CD4-positive, alpha-beta T cell treated with Interferon gamma for 1 hour (primary cell): ENCODE measurements around the gene CBFA2T3.
"Not testable (repeated sequence)": the region's sequence is repeated elsewhere in the genome, so short reads cannot be mapped to it uniquely, and the experiment has no call there.

Experiments used
- DNase-seq: peaks from one replicate; pipeline ENCODE4 v3.0.0-alpha.2; 2020

CBFA2T3 gene

DNA sequence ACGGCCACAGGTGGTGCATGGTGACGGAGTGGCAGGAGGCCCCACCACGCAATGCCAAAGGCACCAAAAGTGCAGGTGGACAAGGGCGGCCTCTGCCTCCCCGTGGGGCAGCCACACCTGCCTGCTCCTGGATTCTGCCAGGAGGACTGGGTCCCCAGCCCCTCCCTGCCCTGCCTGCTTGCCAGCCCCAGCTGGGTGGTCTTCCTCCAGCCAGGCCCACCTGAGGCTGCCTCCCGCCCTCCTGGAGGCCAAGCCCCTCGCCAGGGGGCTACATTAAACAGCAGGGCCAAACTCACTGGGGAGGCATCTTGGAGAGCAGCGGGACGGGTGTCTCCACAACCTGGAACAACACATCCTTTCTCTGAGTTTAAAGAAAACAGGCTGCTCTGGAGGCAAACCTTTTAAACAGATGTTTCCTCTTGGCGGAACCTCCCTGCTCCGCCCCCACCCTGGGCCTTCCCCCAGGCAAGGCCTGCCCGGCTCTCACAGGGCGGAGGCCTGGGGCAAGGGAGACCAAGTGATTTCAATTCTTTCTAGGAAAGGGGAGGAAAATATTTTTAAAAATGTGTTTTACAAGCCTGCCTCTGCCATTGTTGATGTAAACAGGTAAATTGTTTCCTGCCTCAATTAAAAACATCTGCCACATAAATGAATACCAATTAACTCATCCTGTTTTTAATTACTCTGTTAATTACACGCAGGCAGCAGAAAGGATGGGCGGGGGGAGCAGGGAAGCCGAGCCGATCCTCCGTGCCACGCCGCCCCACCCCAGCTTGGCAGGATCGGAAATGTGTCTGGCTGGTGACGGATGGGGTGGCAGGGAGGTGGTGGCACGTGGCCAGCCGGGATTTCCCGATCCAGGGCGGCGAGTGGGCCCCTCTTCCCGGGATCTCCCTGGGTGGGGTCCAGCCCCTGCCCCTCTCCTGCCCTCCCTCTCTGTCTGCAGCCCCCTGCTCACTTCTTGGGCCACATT, 56.1 kb downstream of the CBFA2T3 start:
- peak; percentile 39 for DNase-seq

DNA sequence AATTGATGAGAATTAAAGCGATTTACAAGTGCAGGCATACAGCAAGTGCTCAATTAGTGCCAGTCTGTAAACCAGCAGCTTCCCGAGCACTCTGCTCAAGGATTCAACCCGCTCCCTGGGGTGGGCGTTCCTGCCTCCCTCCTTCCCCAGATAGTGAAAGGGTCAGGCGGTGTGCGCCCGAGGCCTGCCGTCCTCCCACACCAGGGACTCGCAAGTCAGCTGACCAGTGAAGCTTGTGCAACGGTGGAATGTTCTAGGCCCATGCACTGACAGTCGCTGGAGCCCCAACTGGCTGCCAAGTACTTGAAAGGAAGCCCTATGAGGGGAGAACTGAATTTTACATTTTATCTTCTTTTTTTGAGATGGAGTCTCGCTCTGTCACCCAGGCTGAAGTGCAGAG, 57.1 kb downstream of the CBFA2T3 start:
- no peak for DNase-seq

DNA sequence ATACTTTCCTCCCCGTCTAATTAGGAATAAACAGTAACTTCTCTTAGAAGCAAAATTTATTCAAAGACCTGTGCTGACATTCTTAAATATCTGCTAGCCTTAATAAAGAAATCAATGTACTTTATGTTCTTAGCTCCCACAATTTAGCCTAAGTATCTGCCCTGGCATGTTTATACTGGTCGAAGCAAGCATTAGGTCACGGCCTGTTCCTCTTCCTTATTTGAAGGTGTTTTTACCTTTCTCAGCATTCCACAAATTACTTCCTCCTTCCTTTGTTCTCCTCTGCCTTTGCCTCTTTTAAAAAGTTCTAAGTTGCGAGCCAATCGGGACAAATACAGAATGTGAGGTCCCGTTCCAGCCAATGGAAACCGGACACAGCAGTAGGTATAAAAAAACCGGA, 58.1 kb downstream of the CBFA2T3 start:
- DNase-seq, result not testable (repeated sequence)

- no peak for DNase-seq
These were observed 58.9 kb downstream of the CBFA2T3 start for GRCh38 chr16:88917915-88918627.

DNA sequence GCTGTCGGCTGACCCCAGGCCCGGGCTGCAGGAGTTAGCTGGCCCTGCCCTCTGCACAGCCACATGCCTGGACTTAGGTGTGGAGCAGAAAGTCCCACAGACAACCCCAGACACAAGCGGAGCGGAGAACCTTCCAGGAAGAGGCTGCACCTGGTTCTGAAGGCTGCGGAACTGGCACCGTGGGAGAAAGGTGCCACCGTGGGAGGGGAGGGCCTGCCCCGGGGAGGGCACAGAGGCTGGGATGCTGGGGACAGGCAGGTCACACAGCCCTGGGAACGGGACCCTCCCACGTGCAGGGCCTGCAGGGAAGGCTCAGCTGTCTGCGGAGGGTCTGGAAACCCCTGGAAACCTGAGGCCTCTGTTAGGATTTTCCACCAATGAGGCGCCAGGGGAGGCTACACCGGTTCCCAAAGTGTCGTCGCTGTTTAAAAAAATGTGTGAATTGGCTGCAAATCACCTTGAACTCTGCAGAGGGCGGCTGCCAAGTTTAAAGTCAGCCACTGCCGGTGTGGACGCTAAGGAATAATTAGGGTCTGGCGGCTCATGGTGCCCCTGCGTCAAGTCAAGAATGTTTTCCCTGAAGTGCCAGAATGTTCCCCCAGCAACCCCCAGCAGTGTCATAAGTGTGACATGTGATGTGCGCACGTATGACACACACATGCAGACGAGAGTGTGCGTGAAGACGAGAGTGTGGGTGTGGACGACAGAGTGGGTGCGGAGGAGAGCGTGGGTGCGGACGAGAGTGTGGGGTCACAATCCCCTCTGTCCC, 59.7 kb downstream of the CBFA2T3 start:
- DNase-seq, result no peak

GRCh38 chr16:88915639-88916327, 61.2 kb downstream of the CBFA2T3 start:
- DNase-seq, result no peak

DNA sequence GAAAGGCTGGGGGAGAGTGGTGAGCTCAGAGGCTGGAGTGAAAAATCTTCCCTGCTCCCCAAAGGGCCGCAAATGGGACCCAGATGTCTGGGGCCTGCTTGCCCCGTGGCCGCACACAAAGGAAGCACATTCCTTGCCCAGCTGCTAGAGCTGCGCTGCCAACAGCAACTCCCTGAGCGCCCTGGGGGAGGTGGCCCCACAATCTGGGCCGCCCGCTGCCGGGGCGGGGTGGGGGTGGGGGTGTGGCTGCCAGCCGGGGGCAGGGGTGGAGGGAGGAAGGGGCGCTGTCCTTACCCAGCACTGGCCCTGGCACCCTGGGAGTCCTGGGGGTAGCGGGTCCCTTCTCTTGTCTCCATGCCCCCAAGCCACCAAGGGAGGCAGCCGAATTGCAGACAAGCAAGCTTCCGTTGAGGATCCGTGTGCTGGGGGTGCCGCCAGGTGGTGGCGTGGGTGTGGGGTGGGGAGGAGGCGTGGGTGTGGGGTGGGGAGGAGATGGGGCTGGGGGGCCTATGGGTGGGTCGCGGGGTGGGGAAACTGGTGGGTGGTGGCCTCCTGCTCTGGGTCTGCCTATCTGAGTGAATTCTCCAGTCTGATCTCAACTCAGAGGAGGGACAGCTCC, 62.1 kb downstream of the CBFA2T3 start:
- DNase-seq, result no peak

DNA sequence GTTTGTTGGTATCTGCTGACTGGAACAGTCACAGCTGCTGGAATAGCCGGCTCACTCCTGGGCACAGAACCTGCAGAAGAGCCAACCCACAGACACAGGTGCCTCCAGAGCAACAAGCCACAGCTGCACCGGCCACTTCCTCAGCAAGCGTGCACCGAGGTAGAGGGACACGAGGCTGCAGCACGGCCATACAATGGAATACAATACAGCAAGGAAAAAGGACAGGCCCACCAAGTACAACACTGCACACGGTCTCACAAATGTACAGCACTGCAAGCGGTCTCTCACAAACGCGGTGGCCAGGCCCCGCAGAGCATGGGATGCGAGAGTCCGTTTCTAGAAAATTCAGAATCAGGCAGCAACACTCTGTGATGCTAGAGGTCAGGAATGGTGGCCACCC, 63.1 kb downstream of the CBFA2T3 start:
- no peak for DNase-seq

DNA sequence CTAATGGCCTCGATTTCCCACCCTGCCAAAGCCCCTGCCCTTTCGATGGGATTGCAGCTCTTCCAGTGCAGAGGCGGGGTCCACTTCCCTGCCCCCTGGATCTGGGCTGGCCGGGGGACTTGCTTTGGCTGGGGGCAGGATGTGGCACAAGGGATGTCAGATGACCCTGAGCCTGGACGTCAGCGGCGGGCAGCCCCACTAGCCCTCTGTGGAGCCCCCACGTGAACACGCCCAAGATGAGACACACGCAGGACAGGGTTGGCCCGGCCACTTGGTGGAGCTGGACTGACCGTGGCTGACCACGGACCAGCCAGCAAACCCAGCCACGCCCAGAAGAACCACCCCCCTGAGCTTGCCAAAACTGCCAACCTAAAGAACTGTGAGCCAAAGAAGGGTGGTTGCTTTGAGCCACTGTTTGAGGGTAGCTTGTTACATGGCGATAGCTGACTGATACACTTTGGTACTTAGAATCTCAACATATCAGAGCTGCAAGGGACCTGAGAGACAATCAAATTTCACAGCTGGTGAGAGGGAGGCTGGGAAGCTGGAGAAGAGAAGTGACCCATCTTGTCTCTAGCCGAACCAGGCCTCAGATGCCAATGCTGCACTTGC, 63.9 kb downstream of the CBFA2T3 start:
- DNase-seq, result no peak

- no peak for DNase-seq
These were observed 64.5 kb downstream of the CBFA2T3 start for GRCh38 chr16:88912556-88912955.

- no peak for DNase-seq
These were observed 65.1 kb downstream of the CBFA2T3 start for GRCh38 chr16:88911946-88912310.

DNA sequence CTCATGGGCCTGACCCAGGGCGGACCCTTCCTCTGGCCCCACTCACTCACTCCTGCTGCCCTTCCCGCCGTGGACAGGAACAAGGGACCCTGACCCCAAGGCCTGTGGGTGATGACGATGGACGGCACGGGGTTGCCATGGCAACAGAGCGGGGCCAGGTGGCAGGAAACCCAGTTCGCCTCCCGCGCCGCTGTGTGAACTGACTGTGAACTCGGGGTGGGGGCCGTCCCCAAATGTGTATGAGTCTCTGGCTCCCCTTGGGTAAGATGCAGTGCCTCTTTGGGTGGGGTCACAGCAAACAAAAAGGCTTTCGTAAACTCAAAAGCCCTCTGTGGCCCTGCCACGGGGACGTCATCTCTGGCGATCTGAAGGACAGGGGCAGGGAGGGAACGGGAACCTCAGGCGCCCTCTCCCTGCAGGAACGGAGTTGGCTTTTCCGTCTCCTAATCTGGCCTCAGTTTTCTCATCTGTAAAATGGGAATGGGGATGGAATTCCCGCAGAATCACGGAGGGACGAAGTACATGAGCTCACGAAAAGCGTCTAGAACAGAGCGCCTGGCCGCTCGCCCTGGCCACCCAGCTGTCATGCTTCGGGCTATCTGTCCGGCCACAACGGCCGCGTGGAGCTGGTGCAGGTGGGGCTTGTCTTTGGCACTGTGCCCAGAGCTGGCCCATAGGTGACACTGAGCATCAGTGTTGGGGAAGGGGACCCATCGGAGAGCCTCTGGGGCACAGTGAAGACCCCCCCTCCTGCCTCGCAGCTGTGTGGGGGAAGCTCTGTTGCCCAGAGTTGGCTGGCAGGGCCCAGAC, 65.7 kb downstream of the CBFA2T3 start:
- DNase-seq, result peak; percentile 25

GRCh38 chr16:88910284-88911135, 66.5 kb downstream of the CBFA2T3 start:
- DNase-seq, result no peak

GRCh38 chr16:88909431-88910210, 67.4 kb downstream of the CBFA2T3 start:
- no peak for DNase-seq

- no peak for DNase-seq
These were observed 68.7 kb downstream of the CBFA2T3 start for GRCh38 chr16:88908307-88908706.

DNA sequence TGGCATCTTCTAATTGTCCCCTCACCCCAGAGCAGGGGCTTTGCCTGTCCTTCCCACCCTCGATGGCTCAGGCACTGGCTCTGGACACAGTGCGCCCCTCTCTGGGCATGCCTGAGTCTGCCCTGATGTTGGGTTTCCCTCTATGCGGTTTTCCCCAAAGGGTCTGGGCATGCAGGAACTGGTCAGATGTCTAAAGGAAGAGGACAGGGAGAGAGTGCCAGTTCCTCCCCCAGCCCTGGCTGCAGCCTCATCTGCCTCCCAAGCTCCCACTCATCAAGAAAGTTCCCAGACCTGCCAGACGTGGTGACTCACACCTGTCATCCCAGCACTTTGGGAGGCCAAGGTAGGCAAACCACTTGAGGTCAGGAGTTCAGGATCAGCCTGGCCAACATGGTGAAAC, 69.2 kb downstream of the CBFA2T3 start:
- no peak for DNase-seq

DNA sequence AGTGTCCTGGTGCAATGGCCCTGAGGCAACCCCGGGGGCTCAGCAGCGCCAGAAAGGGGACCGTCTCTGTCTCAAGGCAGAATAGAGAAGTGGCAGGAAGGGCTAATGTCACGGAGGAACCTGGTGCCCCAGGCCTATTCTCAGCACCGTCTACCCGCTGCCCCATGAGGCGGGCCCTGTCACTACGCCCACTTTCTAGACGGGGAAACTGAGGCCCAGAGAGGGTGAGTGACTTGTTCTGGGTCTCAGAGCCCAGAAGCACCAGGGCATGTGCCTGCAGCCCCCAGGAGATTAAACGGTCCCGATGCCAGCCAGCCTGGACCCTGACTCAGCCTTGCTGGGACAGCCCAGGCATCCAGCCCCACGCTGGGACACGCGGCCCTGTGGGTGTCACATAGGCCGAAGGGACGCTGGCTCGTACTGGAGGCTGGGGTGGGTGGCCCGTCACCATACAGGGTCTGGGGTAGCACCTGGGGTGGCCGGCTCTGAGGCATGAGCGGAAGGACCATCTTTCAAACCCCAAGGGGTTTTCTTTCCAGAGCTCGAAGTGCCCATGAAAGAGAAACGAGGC, 70.4 kb downstream of the CBFA2T3 start:
- DNase-seq, result no peak

DNA sequence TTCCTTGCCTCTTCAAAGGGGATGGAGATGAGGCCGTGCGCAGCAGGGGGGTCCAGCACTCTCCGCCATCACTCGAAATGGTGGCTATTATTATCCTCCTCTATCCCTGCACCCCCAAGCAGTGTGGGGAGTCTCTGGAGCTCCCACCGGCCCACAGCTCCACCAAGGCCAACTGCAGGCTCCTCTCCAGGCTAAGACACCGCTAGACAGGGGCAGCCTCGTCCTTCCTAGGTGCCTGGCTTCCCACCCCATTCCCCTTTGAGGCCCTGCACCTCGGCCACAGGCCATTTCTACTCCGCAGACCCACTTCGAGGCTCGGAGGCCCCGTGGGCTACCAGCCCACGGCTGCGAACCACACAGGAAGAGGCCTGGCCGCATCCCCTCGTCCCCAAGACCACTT, 71.0 kb downstream of the CBFA2T3 start:
- DNase-seq, result no peak

GRCh38 chr16:88905563-88905962, 71.4 kb downstream of the CBFA2T3 start:
- no peak for DNase-seq
